DOHH2 (cell line): ENCODE measurements around the gene PLK3.
"Not testable (repeated sequence)": the region's sequence is repeated elsewhere in the genome, so short reads cannot be mapped to it uniquely, and the experiment has no call there.

Experiments
- H3F3A ChIP-seq: fragments of 200-600 bp; sonication (generic), shearing (Covaris generic); 2 replicates; pipeline ENCODE4 v1.6.0; 2016; ENCODE audit warnings: antibody characterized with exemption, mild to moderate bottlenecking; ENCODE audit not compliant: control insufficient read depth, insufficient read depth
- H3K27ac ChIP-seq: fragments of 200-600 bp; sonication (generic); 2 replicates; pipeline ENCODE4 v1.5.1; 2014; ENCODE audit warnings: low read depth, mild to moderate bottlenecking, low read length, moderate library complexity
- H3K27me3 ChIP-seq: fragments of 200-600 bp; sonication (generic); 2 replicates; pipeline ENCODE4 v1.6.1; 2014; ENCODE audit warnings: mild to moderate bottlenecking, low read length, mixed read lengths; ENCODE audit not compliant: control insufficient read depth
- H3K36me3 ChIP-seq: fragments of 200-600 bp; sonication (generic); 2 replicates; pipeline ENCODE4 v1.6.1; 2014; ENCODE audit warnings: mild to moderate bottlenecking, low read length, moderate library complexity, mixed read lengths; ENCODE audit not compliant: control insufficient read depth
- H3K4me1 ChIP-seq: fragments of 200-600 bp; sonication (generic); 2 replicates; pipeline ENCODE4 v1.6.1; 2014; ENCODE audit warnings: mild to moderate bottlenecking, low read length, mixed read lengths; ENCODE audit not compliant: control insufficient read depth
- H3K4me2 ChIP-seq: fragments of 200-600 bp; sonication (generic); 2 replicates; pipeline ENCODE4 v1.6.0; 2014; ENCODE audit warnings: mild to moderate bottlenecking, low read length, moderate library complexity
- H3K4me3 ChIP-seq: fragments of 200-600 bp; sonication (generic); 2 replicates; pipeline ENCODE4 v1.5.1; 2014; ENCODE audit warnings: mild to moderate bottlenecking, low read length, mixed read lengths
- H3K79me2 ChIP-seq: fragments of 200-600 bp; sonication (generic); 2 replicates; pipeline ENCODE4 v1.6.1; 2014; ENCODE audit warnings: mild to moderate bottlenecking, low read length, mixed read lengths; ENCODE audit not compliant: control insufficient read depth
- H3K9me2 ChIP-seq: fragments of 200-600 bp; sonication (generic); replicated peaks from 2 replicates; pipeline ENCODE4 v1.6.1; 2014; ENCODE audit warnings: mild to moderate bottlenecking, low read length, mixed read lengths; ENCODE audit not compliant: control insufficient read depth
- H3K9me3 ChIP-seq: fragments of 200-600 bp; sonication (generic); 2 replicates; pipeline ENCODE4 v1.6.1; 2014; ENCODE audit warnings: antibody characterized with exemption, low read length, mixed read lengths; ENCODE audit not compliant: control insufficient read depth, insufficient read depth
- H4K20me1 ChIP-seq: fragments of 200-600 bp; sonication (generic); 2 replicates; pipeline ENCODE4 v1.6.0; 2014; ENCODE audit warnings: low read depth, mild to moderate bottlenecking, antibody characterized with exemption, low read length, moderate library complexity; ENCODE audit not compliant: control insufficient read depth, insufficient read depth
- CTCF ChIP-seq: fragments of 200-600 bp; sonication (generic); IDR thresholded peaks from one replicate; pipeline ENCODE4 v1.5.1; 2014; ENCODE audit warnings: antibody characterized with exemption, mild to moderate bottlenecking, low read depth, low read length; ENCODE audit not compliant: poor library complexity, severe bottlenecking
- EZH2phosphoT487 ChIP-seq: fragments of 200-600 bp; sonication (generic); IDR thresholded peaks from 2 replicates; pipeline ENCODE4 v1.6.1; 2017; ENCODE audit warnings: borderline replicate concordance, mild to moderate bottlenecking, antibody characterized with exemption, low read length, moderate library complexity, mixed read lengths

PLK3 gene

DNA sequence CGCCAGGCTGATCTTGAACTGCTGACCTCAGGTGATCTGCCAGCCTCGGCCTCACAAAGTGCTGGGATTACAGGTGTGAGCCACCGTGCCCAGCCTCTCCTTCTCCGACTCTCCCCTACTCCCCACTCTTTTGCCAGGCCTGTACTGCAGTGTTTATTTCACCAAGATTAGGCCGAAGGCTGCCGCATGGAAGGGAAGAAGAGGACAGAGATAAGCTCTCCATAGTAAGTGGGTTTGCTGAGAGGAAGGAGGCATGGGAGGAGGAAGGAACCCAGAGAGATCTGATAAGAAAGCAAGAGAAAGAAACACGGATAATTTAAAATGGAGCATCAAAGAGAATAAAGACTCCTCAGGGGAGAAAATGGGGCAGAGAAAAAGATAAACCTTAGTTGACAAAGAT is 34.2 kb downstream of the PLK3 start:
- Histone ChIP-seq H3K27me3 (no peaks in the 10 kb centered on the region), H3K4me2 (no peak overlapping the region), H3K79me2 (no peaks in the 10 kb centered on the region), H3K4me3 (no peak overlapping the region), H3F3A (no peaks in the 10 kb centered on the region), H3K9me3 (no peaks in the 10 kb centered on the region), H3K4me1 (peaks cover 8% of the 10 kb centered on the region), H3K36me3 (no peaks in the 10 kb centered on the region), H4K20me1 (no peaks in the 10 kb centered on the region), H3K27ac (no peak overlapping the region), H3K9me2 (no peaks in the 10 kb centered on the region)
- TF ChIP-seq CTCF (no peak), EZH2phosphoT487 (no peak)

DNA sequence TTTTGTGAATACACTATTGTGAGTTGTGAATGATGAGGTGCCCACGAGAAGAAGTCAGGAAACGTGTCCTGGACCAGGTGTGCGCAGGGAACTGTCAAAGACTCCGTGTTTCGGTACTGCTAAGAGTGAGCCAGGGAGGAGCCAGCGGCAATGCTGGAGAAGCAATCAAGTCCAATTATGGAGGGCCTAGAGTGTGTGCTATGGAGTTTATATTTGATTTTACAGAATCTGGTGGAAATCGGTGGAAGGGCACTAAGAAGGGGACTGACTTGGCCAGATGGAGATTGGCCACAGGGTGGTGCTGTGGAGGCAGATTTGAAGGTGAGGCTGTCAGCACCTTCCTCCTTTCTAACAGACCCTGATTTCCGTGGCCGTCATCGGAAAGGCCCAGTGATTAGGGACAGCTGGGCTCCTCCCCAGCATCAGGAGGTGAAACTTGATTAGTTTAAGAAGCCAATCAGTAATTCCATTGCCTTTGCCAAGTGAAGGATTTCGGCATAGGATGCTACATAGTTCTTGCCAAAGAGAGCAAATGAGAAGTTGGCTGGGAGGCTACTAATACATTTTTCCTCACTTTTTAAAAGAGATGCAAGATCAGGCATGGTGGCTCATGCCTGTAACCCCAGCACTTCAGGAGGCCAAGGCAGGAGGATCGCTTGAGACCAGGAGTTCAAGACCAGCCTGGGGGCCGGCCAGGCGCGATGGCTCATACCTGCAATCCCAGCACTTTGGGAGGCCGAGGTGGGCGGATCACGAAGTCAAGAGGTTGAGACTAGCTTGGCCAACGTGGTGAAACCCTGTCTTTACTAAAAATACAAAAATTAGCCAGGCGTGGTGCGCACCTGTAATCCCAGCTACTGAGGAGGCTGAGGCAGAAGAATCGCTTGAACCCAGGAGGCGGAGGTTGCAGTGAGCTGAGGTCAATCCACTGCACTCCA is 35.8 kb downstream of the PLK3 start:
- Histone ChIP-seq H3K27me3 (no peaks in the 10 kb centered on the region), H3K4me1 (peaks cover 8% of the 10 kb centered on the region), H3K9me3 (no peaks in the 10 kb centered on the region), H3K79me2 (no peaks in the 10 kb centered on the region), H3K4me3 (no peak overlapping the region), H3K27ac (no peak overlapping the region), H3F3A (no peaks in the 10 kb centered on the region), H3K36me3 (no peaks in the 10 kb centered on the region), H4K20me1 (no peaks in the 10 kb centered on the region), H3K9me2 (no peaks in the 10 kb centered on the region), H3K4me2 (peak overlapping the region; percentile 52)
- TF ChIP-seq EZH2phosphoT487 (no peak), CTCF (peak; percentile 98)

GRCh38 chr1:44838294-44838693 is 38.1 kb downstream of the PLK3 start:
- H3K9me3 ChIP-seq, H4K20me1 ChIP-seq, H3K4me2 ChIP-seq, H3K27ac ChIP-seq, H3F3A ChIP-seq, H3K36me3 ChIP-seq, H3K79me2 ChIP-seq, H3K4me3 ChIP-seq, H3K9me2 ChIP-seq: not testable (repeated sequence)
- peaks cover 14% of the 10 kb centered on the region; the same call in 1 of the 2 replicates for H3K27me3 ChIP-seq
- H3K4me1 ChIP-seq: peaks cover 15% of the 10 kb centered on the region

- Histone ChIP-seq H3K9me2 (no peaks in the 10 kb centered on the region), H3K4me2 (no peak overlapping the region), H4K20me1 (no peaks in the 10 kb centered on the region), H3K9me3 (no peaks in the 10 kb centered on the region), H3F3A (no peaks in the 10 kb centered on the region), H3K36me3 (no peaks in the 10 kb centered on the region), H3K4me3 (no peak overlapping the region), H3K79me2 (no peaks in the 10 kb centered on the region), H3K27me3 (peaks cover 14% of the 10 kb centered on the region; the same call in 1 of the 2 replicates), H3K4me1 (peaks cover 17% of the 10 kb centered on the region), H3K27ac (no peak overlapping the region)
- TF ChIP-seq CTCF (no peak), EZH2phosphoT487 (no peak)
Measured at GRCh38 chr1:44839576-44839975, 39.4 kb downstream of the PLK3 start.
